Ascending aorta (tissue), 2 donors: Measurements from ENCODE around the gene LPGAT1. TPM values are rescaled to one million over a fixed set of nuclear protein-coding genes. Genes with fewer than 3 reads are reported as not detected.

ENCODE experiments used
- DNase-seq, 2 donors: peaks; one replicate each; pipeline ENCODE4 v3.0.0-alpha.2; 2019; ENCODE audit warnings: low spot score in 2 of 2
- H3K27ac ChIP-seq, 2 donors: fragments of 200-600 bp; sonication (generic); one replicate each; pipeline ENCODE4 v1.5.1; 2016 to 2017; ENCODE audit warnings: mild to moderate bottlenecking in 1 of 2
- H3K27me3 ChIP-seq: fragments of 200-600 bp; sonication (generic); one replicate; pipeline ENCODE4 v1.5.1; 2017
- H3K36me3 ChIP-seq, 2 donors: fragments of 200-600 bp; sonication (generic); one replicate each; pipeline ENCODE4 v1.5.1; 2016
- H3K4me1 ChIP-seq, 2 donors: fragments of 200-600 bp; sonication (generic); one replicate each; pipeline ENCODE4 v1.5.1; 2016 to 2017; ENCODE audit warnings: mild to moderate bottlenecking in 1 of 2
- H3K4me3 ChIP-seq, 2 donors: fragments of 200-600 bp; sonication (generic); one replicate each; pipeline ENCODE4 v1.5.1; 2016 to 2017; ENCODE audit warnings: mild to moderate bottlenecking in 1 of 2
- H3K9me3 ChIP-seq, 2 donors: fragments of 200-600 bp; sonication (generic); one replicate each; pipeline ENCODE4 v1.5.1; 2016
- intact Hi-C: fragments of 100-400 bp; cut with DNase I; formaldehyde crosslinking; loops from one replicate; pipeline ENCODE4 v1.15.1; 2023
- total RNA-seq: library from RNA; depleted of rRNA; stranded (reverse); fragments of >200 nt; gene quantifications from one replicate; pipeline ENCODE4 v1.1.0, GENCODE V29; 2016
- TF ChIP-seq, protein P1 (sequence below), 3 experiments: fragments of 200-600 bp in 2 of 3; fragments of 450-650 bp in 1 of 3; sonication (generic) in 2 of 3; IDR thresholded peaks; one replicate each; pipeline ENCODE4 v1.5.1; 2016 to 2019; ENCODE audit warnings: antibody characterized with exemption in 3 of 3, mild to moderate bottlenecking in 1 of 3, moderate library complexity in 1 of 3

Gene LPGAT1
- total RNA-seq, 1 donor from 2014 or later: 17.1 TPM

DNA sequence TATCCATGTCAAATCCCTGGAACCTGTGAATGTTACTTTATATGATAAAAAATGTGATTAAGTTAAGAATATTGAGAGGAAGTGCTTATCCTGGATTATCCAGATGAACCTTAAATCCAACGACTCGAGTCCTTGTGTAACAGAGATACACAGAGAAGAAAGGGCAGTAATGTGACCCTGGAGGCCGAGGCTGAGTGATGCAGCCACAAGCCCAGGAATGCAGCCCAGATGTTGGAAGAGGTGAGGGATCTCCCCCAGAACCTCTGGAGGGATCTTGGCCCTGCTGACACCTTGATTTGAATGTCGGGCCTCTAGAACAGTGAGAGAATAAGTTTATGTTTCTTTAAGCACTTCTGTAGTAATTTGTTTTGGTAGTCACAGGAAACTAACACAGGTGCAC is 18.0 kb downstream of the LPGAT1 start:
- no peaks in the 10 kb centered on the region for H3K27me3 ChIP-seq
- H3K9me3 ChIP-seq: no peaks in the 10 kb centered on the region
- H3K4me3 ChIP-seq: no peak overlapping the region
- intact Hi-C loops: no loop called here
- H3K27ac ChIP-seq: no peak overlapping the region
- TF ChIP-seq, protein P1, sequence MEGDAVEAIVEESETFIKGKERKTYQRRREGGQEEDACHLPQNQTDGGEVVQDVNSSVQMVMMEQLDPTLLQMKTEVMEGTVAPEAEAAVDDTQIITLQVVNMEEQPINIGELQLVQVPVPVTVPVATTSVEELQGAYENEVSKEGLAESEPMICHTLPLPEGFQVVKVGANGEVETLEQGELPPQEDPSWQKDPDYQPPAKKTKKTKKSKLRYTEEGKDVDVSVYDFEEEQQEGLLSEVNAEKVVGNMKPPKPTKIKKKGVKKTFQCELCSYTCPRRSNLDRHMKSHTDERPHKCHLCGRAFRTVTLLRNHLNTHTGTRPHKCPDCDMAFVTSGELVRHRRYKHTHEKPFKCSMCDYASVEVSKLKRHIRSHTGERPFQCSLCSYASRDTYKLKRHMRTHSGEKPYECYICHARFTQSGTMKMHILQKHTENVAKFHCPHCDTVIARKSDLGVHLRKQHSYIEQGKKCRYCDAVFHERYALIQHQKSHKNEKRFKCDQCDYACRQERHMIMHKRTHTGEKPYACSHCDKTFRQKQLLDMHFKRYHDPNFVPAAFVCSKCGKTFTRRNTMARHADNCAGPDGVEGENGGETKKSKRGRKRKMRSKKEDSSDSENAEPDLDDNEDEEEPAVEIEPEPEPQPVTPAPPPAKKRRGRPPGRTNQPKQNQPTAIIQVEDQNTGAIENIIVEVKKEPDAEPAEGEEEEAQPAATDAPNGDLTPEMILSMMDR (IDR thresholded peaks at IDR 0.05): no peak
- H3K36me3 ChIP-seq: peaks cover 0 to 15% of the 10 kb centered on the region in 2 donors
- H3K4me1 ChIP-seq: peaks cover 0 to 4% of the 10 kb centered on the region in 2 donors
- no peak for DNase-seq

- no peak for DNase-seq
- H3K27ac ChIP-seq: no peak overlapping the region
- H3K27me3 ChIP-seq: no peaks in the 10 kb centered on the region
- H3K4me1 ChIP-seq: peaks cover 0 to 4% of the 10 kb centered on the region in 2 donors
- H3K4me3 ChIP-seq: no peak overlapping the region
- H3K36me3 ChIP-seq: peaks cover 0 to 15% of the 10 kb centered on the region in 2 donors
- intact Hi-C loops: no loop called here
- no peaks in the 10 kb centered on the region for H3K9me3 ChIP-seq
- TF ChIP-seq, protein P1 (IDR thresholded peaks at IDR 0.05): no peak
Measured at GRCh38 chr1:211811848-211812247, 18.7 kb downstream of the LPGAT1 start.

DNA sequence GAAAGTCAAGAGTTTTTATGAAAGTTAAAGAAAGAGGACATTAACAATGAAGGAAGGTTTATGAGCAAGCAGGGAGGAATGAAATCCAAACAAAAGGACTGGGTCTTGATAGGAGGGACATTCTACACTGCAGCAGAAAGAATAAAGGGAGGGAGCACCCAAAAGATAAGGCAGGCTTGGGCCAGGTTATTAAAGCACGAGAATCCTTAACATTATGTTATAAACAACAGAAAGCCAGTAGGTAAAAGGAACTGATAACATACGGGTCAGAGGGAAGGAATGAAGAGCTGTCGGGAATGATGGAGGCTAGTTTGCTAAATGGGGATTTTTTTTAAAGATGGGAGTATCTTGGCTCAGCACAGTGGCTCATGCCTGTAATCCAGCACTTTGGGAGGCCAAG is 19.4 kb downstream of the LPGAT1 start:
- intact Hi-C loops: no loop called here
- Histone ChIP-seq H3K27me3 (no peaks in the 10 kb centered on the region), H3K27ac (no peak overlapping the region), H3K4me3 (no peak overlapping the region), H3K9me3 (no peaks in the 10 kb centered on the region), H3K4me1 (peaks cover 0 to 4% of the 10 kb centered on the region in 2 donors), H3K36me3 (peaks cover 0 to 15% of the 10 kb centered on the region in 2 donors)
- DNase-seq: no peak
- TF ChIP-seq, protein P1 (IDR thresholded peaks at IDR 0.05): no peak

DNA sequence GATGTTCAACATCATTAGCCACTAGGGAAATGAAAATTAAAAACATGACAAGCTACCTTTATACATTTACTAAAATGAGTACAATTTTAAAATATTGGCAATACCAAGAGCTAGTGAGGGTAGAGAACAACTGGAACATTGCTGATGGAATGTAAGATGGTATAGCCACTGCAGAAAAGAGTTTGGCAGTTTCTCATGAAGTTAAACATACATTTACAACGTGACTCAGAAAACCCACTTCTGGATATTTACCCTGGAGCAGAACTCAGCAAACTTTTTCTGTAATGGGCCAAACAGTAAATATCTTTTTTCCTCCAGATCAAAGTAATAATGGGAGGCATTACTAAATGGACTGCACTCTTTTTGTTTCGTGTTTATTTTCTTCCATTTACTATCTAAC is 22.1 kb downstream of the LPGAT1 start:
- TF ChIP-seq, protein P1 (IDR thresholded peaks at IDR 0.05): no peak
- no peaks in the 10 kb centered on the region for H3K27me3 ChIP-seq
- H3K4me1 ChIP-seq: no peaks in the 10 kb centered on the region
- H3K4me3 ChIP-seq: no peak overlapping the region
- no peak for DNase-seq
- no peaks in the 10 kb centered on the region for H3K9me3 ChIP-seq
- intact Hi-C loops: no loop called here
- peaks cover 0 to 24% of the 10 kb centered on the region in 2 donors for H3K36me3 ChIP-seq
- no peak overlapping the region for H3K27ac ChIP-seq

GRCh38 chr1:211804915-211805314 is 25.6 kb downstream of the LPGAT1 start:
- no peak for DNase-seq
- intact Hi-C loops: no loop called here
- no peaks in the 10 kb centered on the region for H3K4me1 ChIP-seq
- no peak overlapping the region for H3K27ac ChIP-seq
- no peak overlapping the region for H3K4me3 ChIP-seq
- no peaks in the 10 kb centered on the region for H3K9me3 ChIP-seq
- H3K27me3 ChIP-seq: no peaks in the 10 kb centered on the region
- TF ChIP-seq, protein P1 (IDR thresholded peaks at IDR 0.05): no peak
- peaks cover 0 to 13% of the 10 kb centered on the region in 2 donors for H3K36me3 ChIP-seq
